ENCODE measurements around the gene RPS18.
A peak's percentile ranks its signal among the peaks of the same experiment; 100 is the strongest.
"Not testable (repeated sequence)": the region's sequence is repeated elsewhere in the genome, so short reads cannot be mapped to it uniquely, and the experiment has no call there.

RPS18 gene

DNA sequence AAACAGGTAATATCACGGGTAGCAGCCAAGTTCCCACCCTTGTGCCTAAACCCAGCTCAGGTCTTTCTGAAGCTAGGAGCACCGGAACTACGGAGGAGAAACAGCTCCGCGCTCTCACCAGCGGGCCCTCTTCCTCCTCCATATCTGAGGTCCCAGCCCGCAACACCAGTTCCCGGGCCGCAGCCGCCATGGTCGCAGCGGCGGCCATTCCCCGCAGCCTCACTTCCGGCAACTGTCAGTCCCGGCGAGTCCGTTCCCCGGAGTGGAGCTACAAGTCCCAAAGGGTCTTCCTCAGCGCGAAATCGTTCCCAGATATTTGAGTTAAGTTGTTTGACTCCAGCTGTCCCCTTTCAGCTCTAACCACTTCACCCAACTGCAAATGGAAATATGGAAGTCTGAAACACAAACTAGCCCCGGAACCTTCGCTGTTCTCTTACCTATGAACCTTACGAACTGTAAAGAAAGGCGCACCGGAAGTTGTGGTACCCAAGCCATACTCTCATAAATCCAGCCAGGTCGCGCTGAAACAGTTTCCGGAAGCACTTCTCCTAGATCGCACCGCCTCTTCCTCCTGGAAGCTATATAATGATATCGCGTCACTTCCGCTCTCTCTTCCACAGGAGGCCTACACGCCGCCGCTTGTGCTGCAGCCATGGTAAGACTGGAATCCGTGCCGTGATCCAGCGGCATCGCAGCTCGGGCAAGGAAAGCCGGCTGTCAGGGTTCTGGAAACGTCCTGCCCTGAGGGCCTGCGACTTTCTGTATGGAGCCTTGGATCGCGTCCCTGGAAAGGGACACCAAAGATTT lies at the start of gene RPS18, which contains the start of gene VPS52:
RPS18 (plus strand) TSS at position 608 of the 807 bp plus-strand sequence; CDS start at position 653, 45 bp downstream.
VPS52 (minus strand) TSS at position 409 of the 807 bp plus-strand sequence; CDS start at position 208, 201 bp downstream.
- peak; percentile 72 to 89 for DNase-seq (ENCODE audit: extremely low read depth in 1 of 2, low read depth in 1 of 2)

DNA sequence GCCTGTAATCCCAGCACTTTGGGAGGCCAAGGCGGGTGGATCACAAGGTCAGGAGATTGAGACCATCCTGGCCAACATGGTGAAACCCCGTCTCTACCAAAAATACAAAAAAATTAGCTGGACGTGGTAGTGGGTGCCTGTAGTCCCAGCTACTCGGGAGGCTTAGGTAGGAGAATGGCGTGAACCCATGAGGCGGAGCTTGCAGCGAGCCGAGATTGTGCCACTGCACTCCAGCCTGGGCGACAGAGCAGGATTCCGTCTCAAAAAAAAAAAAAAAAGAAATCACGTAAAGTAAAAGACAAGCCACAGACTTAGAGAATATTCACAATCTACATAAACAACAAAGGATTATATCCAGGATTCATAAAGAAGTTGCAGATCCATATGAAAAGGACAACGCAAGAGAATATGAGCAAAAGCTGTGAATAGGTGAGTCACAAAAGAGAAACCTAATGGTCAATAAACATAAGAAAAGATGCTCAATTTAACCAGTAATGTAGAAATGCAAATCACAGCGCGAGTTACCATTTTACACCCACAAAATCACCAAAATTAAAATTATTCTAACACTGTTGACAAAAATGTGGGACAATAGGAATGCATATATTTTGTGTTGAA lies 45.3 kb upstream of the RPS18 start:
- DNase-seq (ENCODE audit: extremely low read depth in 1 of 2, low read depth in 1 of 2): not testable (repeated sequence)

DNA sequence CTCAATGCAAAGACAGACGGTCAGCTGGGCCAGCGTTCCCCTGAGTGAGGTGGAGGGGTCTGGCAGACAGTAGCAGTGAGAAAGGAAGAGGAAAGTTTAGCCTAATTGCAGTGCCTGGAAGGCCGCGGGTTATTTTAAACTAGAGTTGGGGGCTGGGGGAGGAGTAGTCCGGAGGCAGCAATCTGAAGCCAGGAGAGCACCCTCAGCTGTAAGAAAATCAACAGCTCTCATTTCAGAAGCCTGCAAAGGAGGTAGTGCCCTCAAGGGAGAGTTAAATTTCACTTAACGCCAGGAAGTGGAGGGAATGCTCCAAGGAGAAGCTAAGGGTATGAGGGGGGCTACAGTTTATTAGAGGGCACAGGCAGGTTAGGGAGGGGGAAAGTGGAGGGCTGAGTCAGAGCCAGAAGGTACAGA lies 36.6 kb upstream of the RPS18 start:
- DNase-seq (ENCODE audit: extremely low read depth in 1 of 2, low read depth in 1 of 2): no peak

DNA sequence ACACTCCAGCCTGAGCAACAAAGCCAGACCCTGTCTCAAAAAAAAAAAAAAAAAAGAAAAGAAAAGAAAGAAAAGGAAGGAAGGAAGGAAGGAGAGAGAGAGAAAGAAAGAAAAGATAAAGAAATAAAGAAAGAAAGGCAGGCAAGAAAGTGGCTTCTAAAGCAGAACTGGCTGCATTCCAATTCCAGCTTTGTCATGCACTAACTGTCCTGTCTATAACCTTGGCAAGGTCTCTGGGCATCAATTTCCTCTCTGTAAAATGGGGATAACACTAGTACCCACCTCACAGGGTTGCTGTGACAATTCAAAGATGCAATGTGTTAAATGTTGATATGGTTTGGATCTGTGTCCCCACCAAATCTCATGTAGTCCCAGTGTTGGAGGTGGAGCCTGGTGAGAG lies 35.5 kb upstream of the RPS18 start:
- no peak for DNase-seq (ENCODE audit: extremely low read depth in 1 of 2, low read depth in 1 of 2)

DNA sequence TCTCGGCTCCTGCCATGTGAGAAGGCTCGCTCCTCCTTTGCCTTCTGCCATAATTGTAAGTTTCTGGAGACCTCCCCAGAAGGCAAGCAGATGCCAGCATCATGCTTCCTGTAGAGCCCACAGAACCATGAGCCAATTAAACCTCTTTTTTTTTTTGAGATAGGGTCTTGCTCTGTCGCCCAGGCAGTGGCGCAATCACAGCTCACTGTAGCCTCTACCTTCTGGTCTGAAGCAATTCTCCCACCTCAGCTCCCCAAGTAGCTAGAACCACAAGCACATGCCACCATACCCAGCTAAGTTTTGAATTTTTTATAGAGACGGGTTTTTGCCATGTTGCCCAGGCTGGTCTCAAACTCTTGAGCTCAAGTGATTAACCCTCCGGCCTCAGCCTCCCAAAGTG lies 35.0 kb upstream of the RPS18 start:
- no peak for DNase-seq (ENCODE audit: extremely low read depth in 1 of 2, low read depth in 1 of 2)

DNA sequence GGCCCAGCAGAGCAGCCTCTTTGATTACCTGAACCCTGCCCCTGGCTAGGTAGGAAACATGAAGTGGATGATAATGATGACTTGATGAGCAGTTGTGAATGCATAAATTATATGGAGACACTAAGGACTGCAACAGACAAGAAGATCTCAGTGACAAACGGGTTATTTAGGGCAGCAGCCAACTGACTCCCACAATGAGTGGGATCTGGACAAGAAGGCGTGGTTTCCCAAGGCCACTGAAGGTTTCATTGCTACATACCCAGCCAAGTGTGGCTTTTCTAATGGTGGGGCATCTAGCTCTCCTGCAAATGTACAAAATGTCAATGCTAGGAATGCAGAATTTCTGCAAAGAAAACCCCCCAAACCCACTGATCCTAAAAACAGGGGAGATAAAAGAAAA lies 34.1 kb upstream of the RPS18 start:
- no peak for DNase-seq (ENCODE audit: extremely low read depth in 1 of 2, low read depth in 1 of 2)

DNA sequence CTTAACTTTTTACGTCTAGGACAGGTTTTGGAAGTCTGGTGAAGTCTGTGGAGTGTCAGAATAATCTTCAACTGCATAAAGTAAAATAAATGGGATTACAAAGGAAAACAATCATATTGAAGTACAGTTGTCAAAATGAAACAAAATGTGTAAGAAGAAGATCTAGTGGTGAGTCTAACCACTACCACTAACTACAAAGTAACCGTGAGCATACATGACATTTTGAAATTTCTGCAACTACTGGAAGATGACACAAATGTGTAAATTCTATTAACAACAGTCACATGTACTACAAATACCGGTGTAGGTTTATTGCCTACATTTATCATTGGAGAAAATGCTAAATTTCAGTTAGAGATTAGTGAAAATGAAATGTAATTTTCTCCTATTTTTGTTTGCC lies 29.9 kb upstream of the RPS18 start:
- no peak for DNase-seq (ENCODE audit: extremely low read depth in 1 of 2, low read depth in 1 of 2)

DNA sequence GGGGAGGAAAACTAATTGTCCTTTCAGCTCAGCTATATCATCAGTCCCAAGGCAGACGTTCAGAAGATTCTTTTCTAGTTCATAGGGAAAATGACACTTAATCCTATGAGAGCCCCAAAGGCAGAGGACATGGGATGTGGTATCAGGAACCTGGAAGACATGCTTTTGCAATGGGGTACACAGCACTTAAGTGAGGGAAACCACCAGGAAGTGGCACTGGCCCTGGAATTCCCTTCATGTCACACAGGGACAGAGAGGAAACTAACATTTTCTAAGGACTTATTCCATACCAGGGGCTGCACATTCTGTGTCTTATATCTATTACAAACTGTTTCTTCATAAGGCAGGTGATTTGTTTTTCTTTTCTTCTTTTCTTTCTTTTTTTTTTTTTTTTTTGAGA lies 28.4 kb upstream of the RPS18 start:
- DNase-seq (ENCODE audit: extremely low read depth in 1 of 2, low read depth in 1 of 2): no peak

DNA sequence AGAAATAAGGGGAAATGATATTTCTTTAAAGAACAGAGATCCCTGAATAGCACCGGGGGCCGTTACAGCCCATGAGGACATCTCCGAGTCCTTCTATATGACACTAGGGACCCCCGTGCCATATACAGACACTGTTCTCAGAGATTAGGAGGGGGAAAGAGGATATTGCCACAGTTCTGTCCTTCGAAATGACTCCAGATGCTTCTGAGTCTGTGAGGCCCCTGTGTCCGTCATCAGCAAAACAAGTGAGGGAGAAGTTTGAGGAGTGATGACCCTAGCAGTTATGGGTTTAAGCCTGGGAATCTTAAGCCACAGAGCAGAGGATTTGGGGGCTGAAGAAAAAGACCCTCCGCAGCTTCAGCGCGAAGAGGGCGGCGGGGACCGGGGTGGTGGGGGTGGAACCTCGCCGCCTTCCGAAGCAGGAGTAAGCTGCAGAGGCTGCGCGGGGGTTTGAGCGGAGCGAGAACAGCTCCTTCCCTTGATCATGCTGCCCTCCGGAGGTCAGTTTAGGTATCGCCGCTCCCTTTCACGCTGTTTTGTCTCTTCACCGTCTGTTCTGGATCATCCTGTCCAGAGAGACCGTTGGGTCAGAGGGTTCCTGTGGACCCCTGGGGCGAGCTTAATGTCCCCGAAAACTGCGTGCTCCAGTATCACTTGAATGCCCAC lies 23.8 kb upstream of the RPS18 start:
- DNase-seq (ENCODE audit: extremely low read depth in 1 of 2, low read depth in 1 of 2): peak; percentile 75 to 88

DNA sequence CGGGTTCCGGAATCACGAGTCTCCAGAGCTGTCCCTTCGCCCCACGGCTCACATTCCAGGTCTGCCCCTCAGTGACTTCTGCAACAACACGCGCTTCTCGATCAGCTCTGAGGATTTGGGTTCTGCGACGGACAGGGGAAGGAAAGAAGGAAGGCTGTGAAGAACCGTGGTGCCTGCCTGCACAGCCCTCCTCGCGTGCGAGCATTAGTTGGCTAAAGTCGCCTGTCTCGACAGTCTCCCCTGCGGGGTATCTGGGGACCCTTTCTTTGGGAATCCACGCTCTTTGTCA lies 23.3 kb upstream of the RPS18 start:
- no peak for DNase-seq (ENCODE audit: extremely low read depth in 1 of 2, low read depth in 1 of 2)

DNA sequence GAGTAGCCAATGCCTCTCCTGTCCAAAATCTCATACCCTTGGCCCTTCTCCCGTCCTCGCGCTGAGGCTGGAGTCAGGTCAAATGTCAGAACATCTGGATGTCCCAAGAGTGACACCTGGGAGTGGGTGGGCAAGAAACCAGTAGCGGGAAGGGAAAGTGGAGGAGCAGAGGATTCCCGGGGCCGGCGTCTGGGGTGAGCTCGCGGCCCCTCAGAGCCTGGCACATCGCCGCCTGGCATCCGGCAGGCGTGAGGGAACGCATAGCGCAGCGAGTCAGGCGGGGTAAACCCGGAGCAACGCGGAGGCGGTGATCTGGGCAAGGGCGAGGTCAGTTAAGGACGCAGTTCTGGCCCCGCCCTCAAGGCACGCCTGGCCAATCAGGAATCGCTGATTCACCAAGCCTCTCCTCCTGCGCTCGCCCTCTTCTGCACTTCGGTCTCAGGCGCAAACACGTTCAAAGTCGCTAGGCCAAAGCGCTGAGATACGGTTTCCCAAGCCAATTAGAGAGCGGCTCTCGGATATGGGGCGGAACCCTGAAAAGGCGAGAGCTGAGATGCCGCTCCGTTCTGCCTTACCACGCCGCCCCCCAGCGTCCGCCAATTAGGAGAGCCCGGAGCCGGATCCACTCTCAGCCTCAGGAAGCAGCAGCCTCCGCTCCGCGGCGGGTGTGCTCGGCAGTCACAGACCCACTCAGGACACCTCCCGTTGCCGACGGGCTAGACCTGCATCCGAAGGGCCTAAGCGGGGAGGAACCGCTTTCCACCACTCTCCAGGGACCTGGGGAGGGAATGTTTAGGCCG lies 22.7 kb upstream of the RPS18 start:
- peak; percentile 89 to 98 for DNase-seq (ENCODE audit: extremely low read depth in 1 of 2, low read depth in 1 of 2)

DNA sequence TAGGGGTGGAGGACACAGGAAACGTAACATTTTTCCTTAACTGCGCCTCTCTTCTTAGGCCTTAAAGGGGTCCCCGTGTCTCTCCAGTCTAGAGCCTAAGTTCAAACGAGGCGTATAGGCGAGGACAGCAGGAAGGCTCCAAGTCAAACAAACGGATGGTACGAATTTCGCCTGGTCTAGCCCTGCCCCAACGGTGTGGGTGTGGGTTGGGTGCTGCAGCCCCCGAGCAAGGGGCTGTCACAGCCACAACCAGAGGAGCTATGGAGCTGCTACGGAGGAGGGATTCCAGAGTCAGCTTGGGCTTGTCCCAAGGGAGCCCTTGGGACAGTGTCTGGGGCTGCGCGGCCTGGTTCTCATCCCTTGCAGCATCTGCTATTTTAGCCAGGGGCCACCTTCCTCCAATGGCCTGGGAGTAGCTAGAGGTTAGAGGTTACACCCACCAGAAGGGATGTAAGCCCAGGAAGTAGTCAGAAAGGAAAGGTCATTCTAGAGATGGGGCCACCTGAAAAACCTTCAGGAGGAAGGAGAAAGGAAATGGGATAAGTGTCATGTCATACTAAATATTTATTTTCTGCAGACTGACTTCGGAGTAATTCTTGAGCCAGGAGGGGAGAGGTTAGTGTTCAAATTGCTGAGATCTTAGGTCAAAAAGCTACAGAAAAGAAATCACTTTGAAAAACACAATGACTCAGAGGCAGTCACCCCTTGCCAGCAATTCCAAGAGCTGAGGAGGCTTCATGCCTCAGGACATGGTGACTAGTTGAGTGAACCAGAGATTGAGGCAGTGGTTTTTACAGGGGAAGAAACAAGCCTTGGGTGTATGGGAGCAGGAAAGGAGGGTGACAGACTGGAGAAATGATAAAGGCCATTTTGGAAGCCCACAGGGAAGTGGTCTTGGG lies 21.9 kb upstream of the RPS18 start:
- no peak for DNase-seq (ENCODE audit: extremely low read depth in 1 of 2, low read depth in 1 of 2)

DNA sequence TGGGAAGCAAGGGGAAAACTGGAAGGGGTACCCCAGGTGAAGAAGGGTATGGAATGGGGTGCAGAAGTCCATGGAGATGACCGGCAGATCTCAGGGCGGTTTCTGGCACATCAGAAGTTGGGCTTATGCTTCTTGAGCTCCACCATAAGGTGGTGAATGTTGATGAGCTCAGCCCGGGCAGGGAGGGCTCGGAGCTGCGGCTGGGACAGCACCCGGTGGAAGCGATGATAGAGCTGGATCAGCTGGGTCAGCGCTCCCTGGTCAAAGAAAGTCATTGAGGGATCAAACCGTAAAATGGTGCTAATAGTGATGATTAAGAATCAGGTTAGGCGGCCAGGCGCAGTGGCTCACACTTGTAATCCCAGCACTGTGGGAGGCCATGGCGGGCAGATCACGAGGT lies 21.1 kb upstream of the RPS18 start:
- DNase-seq (ENCODE audit: extremely low read depth in 1 of 2, low read depth in 1 of 2): no peak

DNA sequence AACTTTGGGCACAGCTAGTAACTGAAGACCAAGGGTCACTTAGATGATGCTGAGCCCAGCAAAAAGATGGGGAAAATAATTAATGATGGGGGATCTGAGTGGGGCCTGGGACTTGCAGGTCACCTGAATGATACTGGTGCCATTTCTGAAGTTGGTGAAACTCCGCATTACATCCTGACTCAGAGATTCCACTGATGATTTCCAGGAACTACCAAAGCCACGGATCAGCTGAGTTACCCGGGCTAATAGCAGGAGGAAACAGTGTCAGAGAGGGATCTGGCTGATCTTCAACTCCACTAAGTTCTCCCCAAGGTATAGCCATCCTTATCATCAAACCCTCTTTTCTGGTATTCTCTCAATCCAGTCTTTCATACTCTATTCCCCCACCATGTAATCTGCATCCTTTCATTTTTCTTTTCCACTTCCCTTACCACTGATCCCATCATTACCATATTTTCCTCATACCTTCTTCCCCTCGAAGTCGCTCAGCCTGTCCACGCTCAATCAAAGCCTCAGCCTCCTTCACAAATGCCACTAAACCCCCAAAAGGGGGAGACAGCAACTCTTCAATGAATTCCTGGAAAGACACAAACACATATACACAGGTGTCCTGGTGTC lies 20.4 kb upstream of the RPS18 start:
- DNase-seq (ENCODE audit: extremely low read depth in 1 of 2, low read depth in 1 of 2): no peak

DNA sequence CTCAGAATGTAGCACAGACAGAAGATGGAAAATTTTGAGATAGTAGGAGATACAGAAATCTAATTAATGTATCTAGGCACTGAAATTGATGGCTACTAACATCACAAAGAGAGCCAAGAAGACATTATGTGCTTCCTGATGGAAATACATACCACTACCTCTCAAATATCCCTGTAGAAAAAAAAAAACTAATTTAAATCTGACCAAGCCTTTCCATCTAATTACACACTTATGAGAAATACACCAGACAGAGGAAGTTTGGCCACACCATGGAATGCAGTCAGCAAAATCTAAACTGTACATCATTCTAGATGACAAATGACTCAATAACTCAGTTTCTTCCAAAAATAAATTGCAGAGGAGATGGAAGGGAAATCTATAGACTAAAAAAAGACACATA lies 19.1 kb upstream of the RPS18 start:
- DNase-seq (ENCODE audit: extremely low read depth in 1 of 2, low read depth in 1 of 2): no peak

DNA sequence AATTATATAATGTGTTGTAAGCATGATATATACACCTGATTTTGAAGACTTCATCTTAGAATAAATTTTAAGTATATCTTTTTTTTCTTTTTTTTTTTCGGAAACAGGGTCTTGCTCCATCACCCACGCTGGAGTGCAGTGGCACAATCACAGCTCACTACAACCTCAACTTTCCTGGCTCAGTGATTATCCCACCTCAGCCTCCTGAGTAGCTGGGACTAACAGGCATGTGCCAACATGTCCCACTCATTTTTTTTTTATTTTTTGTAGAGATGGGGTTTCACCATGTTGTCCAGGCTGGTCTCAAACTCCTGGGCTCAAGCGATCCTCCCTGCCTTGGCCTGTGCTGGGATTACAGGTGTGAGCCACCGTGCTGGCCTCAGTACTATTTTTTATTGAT lies 17.3 kb upstream of the RPS18 start:
- DNase-seq (ENCODE audit: extremely low read depth in 1 of 2, low read depth in 1 of 2): no peak

DNA sequence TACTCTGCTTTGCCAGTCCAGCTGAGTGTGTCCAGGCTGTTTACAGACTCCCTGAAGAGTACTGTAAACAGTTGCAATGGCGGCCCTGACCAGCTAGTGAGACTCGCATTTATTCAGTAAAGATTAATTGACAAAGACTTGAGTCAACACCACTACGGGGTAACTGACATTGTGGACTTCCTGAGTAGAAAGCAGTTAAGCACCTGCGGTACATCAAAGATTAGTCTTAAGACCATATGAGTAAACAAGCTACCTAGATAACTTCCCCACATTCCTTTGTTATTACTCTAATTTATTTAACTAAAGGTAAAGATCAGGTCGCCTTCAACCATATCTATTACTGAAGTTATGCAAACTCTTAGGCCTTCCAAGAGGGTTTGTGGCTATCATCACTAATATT lies 12.8 kb upstream of the RPS18 start:
- DNase-seq (ENCODE audit: extremely low read depth in 1 of 2, low read depth in 1 of 2): no peak

DNA sequence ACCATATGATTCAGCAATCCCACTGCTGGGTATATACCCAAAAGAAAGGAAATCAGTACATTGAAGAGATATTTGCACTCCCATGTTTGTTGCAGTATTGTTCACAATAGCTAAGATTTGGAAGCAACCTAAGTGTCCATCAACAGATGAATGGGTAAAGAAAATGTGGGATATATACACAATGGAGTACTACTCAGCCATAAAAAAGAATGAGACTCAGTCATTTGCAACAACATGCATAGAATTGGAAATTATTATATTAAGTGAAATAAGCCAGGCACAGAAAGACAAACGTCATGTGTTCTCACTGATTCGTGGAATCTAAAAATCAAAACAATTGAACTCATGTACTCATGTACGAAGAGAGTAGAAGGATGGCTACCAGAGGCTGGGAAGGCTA lies 9.4 kb upstream of the RPS18 start:
- not testable (repeated sequence) for DNase-seq (ENCODE audit: extremely low read depth in 1 of 2, low read depth in 1 of 2)

DNA sequence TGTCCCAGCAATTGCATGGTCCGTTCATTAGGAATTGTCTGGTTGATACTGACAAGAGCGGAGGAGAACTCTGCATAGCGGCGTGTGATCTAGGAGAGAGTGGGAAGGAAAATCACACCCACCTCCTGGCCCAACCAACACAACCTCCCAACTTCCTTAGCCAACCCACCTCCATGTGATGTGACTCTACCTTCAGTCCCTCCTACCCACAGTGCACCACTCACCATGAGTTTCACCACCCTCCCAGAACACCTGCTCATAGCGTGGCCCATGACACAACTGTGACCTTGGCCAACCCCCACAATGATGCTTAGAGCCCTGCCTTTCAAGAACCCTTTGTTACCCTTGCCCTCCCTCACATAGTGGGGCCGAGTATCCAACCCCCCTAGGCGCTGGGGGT lies 7.9 kb upstream of the RPS18 start:
- DNase-seq (ENCODE audit: extremely low read depth in 1 of 2, low read depth in 1 of 2): no peak

DNA sequence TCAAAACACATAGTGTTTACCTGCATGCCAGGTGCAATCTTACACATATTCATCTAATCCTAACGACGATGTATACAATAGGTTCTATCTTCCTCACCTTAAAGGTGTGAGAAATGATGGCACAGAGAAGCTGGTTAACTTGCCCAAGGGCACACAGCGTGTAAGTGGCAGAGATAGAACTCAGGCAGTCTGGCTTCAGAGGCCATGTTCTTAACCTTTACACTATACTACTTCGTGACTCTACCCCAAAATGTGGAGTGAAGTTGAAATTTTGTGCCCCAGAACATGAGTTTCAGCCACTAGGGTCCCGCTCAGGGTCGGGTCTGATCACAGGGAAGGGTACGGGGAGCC lies 783 bp upstream of the RPS18 start:
- DNase-seq (ENCODE audit: extremely low read depth in 1 of 2, low read depth in 1 of 2): no peak
